SHP77 (cell line): Measurements from ENCODE around the gene STAT3.
"Not testable (repeated sequence)": the region's sequence is repeated elsewhere in the genome, so short reads cannot be mapped to it uniquely, and the experiment has no call there.

ENCODE experiments used
- DNase-seq, 2 experiments: peaks; one replicate each; lab custom pipeline; 2025; lab: John Stamatoyannopoulos, UW

The STAT3 gene

DNA sequence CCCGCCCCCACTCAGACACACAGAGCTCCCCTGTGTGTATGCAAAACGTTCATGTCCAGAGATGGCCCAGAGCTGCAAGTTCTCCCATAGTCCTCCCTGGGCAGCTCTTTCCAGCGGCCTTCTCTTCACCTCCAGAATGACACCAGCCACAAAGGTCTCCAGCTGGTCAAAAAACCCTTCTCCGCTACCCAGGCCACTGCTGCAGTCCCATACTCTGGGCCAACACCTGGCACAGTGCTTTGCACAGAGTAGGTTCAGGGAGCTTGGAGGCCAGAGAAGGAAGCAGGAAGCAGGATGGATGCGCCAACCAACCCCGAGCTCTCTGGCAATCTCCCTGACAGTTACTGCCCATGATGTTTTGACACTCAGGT, 110.9 kb downstream of the STAT3 start:
- no peak for DNase-seq

DNA sequence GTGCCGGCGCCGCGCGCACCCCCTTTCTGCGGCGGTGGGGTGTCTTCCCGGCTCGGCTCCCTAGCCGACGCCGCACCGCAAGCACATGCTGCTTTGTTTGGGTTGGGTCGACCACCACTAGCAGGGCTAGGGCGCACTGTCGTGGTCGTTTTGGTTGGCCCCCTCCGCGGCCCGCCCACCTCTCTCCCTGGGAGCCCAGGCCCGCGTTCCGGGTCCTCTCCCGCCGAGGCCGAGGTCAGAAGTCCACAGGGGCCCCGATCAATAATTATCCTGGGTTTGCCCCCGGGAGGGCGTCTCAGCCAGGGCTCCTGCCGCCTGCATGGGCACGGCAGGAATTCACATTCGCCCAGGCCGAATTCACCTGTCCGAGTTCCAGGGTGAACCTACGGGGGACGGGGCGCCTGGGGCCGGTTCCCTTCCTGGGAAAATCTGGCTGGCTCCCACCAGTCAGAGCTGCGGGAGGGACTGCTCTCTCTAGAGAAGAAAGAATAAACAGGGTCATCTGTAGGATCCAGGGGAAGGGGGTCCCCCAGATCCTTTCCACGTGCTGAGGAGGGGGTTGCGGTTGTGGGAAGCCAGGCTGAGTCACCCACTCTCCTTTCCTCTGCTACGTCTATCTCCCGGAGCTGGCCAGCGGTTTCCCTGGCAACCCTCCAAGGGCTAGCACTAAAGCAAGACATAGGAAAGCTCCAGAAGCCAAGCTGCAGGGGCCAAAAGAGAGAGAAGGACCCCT, 111.5 kb downstream of the STAT3 start:
- peak; percentile 30 to 46 for DNase-seq

DNA sequence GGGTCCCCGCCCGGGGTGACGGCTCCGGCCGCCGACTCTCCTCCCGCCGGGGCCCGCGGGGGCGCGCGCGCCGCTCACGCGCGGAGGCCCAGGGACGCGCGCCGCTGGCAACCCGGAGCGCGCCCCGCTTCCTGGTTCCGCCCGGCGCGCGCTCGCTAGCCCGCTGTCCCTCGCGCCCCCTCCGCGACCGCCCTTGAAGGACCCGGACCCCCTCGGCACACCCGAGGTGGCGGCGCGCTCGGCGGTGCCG, 112.0 kb downstream of the STAT3 start, which contains the start of gene STAT5B:
TSS of gene STAT5B (minus strand) at position 33 of the 250 bp plus-strand sequence. CDS start 44,264 bp downstream, outside the sequence.
- DNase-seq, result peak in 1 of 2 experiments; percentile 68

DNA sequence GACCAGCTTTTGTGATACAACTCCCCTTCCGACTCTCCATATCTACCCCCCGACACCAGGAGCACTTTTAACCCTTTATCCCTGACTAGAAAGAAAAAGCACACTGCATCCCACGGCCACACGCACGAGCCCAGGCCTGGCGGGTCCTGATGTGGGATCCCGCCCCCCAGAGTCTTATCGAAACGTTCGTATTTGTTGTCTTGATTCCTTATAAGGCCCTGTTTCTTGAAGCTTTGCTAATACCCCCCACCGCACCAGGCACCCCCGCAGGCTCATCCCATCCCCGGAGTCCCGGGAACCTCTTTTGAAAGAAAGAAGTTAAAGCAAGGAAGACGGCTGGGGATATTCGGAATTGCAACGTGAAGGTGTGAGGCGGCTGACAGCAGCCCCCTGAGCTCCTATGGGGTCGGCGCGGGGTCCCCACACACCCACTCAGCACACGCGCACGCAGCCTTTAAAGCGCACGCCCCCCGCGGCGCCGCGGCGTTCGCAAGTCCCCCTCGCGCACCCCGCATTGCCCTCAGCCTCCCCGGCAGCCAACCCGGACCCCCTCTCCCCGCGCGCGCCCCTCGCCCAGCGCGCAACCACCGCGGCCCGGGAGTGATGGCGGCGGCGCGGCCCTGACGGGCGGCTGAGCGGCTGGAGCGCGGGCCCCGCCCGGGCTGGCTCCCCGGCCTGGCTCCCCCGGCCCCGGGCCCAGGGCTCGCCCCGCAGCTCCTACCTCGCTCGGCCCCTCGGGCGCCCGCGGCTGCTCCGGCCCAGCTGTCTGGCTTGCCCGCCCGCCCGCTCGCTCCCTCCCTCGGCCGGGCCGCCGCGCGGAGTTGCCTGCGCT, 112.5 kb downstream of the STAT3 start:
- DNase-seq, result no peak

DNA sequence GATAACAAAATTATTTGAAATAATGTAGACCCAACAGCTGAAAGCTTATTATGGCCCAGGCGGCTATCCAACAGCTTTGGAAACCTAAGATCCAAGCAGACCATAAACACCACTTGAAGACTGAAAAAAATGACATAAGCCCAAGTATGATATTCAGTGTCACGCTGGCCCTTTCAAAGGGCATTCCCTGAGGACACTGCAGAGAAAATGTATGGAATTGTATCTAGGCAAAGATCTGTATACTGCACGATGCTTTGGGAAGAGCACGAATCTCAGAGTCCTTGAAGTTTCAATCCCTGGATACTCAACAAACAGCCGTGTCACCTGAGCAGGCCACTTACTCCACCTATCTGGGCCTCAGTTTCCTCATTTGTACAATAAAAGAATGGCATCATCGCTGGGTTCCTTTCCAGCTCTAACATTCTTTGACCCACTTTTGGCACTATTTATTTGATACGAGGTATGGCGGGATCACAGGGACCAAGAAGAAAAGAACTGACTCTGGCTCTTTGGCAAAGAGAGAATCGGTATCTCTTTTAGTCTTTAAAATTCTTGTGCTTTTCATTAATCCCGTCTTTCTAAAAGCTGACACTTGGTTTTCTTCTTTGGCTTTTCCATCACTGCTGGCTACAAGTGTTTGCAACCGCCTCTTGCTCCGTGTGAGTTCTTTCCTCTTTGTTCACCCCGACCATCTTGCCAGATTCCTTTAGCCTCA, 113.3 kb downstream of the STAT3 start:
- no peak for DNase-seq

DNA sequence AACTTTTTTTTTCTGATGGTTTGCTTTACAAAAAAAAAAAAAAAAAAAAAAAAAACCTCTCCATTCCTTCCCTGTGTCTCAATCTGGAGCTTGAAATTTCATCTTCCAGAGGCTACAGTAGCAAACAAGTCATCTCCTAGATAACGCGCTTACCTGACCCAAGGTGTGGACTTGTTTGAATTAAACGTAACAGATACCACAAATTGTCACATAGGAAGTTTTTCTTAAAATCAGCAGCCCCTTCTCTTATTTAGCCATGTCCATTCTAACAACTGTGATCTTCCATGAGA, 114.0 kb downstream of the STAT3 start:
- DNase-seq, result no peak

DNA sequence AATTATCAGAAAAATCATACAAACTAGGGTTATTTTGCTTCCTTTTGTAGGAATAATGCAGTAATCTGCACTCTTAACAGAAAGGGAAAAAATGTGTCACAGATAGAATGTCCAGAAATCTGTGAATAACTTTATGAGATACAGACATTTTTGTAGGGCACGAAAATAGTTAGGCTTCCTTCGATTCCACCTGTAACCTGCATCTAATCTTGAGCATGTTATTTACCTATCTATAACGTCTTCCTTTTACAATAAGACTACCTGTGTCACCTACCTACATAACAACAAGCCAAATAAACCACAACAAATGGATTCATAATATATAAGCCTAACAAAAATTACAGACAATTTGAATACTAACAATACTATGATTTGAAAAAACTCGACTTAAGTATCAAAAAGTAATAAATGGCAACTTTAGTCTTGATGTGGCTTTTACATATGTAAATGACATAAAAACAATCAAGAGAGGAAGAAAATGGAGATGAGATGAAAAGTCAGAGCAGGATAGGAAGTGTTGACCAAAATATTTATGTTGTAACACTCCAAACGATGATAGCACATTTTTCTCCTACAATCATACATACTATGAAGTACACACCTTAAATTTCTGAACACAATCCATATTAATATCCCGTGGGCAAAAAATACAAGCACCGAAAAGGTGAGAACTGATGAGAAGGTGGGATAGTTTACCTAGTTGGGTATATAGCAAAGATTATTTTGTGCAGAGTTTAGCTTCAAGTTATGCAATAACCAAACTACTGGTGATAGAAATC, 114.6 kb downstream of the STAT3 start:
- no peak for DNase-seq

DNA sequence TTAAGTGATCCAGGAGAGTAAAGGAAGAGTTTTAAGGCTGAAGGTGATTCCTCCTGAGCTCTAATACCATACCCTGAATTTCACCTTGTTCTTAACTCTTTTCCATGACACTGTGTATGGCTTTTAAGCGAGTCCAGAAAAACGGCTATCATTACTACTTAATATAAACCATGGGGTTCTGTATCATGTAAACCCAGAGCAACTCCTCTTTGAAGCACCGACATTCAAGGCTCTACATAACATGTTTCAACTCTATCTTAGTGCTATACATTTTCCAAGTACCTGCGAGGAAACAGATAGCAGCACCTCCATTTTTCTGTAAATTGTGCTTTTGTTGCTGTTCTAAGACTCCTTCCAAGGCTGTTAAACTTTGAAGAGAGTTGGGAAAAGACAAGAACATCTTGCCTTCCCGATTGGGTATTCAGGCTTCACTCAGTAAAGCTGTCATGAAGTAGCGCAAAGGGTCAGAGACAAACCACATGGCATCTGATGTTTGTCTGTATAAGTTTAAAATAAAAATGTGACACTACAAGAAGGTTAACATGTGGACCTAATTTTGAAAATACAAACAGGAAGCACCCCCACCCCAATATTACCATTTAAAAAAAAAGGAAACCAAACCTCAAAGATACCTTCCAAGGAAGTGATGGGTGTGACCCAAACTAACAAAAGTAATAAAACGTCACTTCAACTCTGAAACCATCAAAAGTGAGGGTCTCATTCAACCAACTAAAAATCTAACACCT, 115.9 kb downstream of the STAT3 start:
- no peak for DNase-seq

DNA sequence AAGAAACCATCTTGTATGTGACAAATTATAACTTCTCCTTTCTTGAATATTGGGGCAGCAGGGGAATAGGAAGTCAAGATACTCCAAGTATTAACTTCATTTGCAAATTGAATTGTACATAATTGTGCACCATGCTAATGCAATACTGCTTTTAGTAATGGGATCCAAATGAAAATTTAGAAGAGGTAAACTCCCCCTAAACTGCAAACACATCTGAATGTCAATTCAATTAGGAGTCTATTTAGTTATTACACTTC, 116.5 kb downstream of the STAT3 start:
- no peak for DNase-seq

DNA sequence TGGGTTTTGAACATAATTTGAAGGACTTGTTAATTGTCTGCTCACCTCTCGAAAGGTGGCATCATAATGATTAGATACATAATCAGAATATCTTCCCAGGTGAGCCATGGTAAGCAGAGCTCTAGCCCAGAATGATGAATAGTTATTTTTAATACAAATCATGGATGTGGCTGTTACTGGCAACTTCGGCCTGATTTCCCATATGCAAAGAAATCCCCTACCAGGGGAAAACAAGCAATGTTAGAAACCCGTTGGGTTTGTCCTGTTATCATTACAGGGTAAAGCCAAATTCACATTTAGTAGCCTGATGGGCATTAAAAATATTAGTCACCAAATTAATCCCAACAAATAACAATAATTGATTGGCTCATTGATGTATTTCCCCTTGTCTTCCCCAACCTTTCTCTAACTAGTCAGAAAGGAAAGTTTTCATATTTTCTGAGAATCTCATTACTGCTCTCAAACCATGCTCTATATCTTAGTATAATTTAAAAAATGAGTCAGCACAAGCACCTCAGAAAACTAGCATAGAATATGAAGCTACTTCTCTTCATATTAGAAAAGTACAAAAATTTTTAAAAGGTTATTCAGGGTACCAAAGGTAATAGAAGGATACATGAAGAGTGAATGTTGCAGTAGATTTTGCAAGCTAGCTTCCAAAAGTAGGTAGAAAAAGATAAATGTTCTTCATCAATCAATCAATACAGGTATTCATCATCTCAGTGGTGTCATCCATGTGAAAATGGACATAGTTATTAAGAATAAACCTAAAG, 117.0 kb downstream of the STAT3 start:
- DNase-seq, result no peak

DNA sequence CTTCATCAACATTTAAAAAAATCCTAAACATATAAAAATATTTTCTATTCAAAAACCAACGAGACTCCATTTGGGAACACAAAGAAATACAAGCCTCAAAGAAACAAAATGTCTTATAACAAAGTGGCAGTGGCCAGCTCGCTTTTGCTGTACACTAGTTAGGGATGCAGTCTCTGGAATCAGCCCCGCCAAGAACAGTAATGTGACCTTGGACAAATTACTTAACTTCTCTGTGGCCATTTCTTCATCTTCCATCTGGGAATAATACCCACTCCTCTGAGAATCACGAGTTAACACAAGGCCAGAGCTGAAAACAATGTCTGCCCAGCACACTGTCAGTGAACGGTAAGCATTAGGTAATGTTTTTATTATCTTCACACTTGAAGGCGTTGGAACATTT, 117.6 kb downstream of the STAT3 start:
- DNase-seq, result no peak

DNA sequence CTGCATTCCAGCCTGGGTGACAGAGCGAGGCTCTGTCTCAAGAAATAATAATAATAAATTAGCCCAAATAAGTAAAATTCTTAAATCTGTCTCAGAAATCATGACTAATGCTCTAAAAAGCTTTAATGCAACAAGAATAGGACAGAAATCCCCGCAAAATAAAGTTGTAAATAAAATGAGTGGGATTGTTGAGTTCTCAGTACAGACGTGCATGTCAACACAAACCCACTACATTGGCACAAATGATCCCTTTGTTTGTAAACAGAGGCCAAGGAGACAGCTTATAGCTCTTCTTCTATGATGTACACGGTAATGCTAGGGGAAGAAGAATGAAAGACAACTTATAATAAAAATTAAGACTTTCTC, 118.1 kb downstream of the STAT3 start:
- DNase-seq, result no peak

DNA sequence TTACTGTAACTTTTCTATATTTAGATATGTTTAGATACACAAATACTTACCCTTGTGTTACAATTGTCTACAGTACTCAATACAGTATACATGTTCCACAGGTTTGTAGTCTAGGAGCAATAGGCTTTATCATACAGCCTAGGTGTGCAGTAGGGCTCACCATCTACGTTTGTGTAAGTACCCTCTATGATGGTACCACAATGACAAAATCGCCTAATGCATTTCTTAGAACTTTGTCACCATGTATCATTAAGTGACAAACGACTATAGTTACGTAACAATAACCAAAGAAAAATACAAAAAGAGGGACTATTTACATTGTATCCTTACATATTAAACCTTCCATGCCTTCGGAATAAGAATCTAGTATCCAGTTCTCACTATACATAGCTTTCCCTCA, 120.0 kb downstream of the STAT3 start:
- no peak for DNase-seq

DNA sequence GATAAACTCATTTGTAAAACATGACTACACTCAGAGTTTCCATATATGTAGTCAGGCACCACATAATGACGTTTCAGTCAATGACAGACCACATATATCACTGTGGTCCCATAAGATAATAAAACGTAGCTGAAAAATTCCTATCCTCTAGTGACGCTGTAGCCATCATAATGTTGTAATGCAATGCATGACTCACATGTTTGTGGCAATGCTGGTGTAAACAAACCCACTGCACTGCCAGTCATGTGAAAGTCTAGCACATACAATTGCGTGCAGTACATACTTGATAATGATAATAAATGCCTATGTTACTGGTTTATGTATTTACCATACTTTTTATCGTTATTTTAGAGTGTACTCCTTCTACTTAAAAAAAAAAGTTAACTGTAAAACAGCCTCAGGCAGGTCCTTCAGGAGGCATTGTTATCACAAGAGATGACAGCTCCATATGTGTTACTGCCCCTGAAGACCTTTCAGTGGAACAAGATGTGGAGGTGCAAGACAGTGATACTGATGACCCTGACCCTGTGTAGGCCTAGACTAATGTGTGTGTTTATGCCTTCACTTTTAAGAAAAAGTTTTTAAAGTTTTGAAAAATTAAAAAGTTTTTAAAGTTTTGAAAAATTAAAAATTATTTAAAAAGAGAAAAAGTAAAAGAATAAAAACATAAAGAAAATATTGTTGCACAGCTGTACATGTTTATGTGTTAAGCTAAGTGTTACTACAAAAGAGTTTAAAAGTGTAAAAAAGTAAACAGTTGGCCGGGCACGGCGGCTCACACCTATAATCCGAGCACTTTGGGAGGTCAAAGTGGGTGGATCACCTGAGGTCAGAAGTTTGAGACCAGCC, 121.1 kb downstream of the STAT3 start:
- no peak for DNase-seq

DNA sequence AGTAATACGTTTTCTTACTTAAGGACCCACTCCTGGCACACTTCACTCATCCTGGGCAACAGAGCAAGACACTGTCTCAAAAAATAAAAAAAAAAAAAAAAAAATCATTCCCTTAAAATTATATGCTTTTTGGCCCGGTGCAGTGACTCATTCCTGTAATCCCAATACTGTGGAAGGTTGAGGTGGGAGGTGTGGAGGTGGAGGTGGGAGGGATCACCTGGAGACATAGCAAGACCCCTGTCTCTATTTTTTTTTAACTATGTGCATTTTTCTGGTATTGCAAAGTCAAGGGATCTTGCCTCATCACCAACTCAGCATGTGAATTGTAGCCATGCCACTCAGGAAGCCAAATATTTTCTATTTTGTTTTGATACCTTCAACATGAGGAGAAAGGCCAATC, 121.8 kb downstream of the STAT3 start:
- no peak for DNase-seq

DNA sequence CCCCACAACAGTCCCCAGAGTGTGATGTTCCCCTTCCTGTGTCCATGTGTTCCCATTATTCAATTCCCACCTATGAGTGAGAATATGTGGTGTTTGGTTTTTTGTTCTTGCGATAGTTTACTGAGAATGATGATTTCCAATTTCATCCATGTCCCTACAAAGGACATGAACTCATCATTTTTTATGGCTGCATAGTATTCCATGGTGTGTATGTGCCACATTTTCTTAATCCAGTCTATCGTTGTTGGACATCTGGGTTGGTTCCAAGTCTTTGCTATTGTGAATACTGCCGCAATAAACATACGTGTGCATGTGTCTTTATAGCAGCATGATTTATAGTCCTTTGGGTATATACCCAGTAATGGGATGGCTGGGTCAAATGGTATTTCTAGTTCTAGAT, 123.9 kb downstream of the STAT3 start:
- DNase-seq, result not testable (repeated sequence)
